ENCODE measurements around the gene SEMA6B.
"Not testable (repeated sequence)": the region's sequence is repeated elsewhere in the genome, so short reads cannot be mapped to it uniquely, and the experiment has no call there.

Gene SEMA6B

GRCh38 chr19:4547303-4548237 is 11.9 kb downstream of the SEMA6B start:
- DNase-seq (ENCODE audit: low spot score), result no peak

- no peak for DNase-seq (ENCODE audit: low spot score)
Observed at GRCh38 chr19:4543842-4544647, 15.4 kb downstream of the SEMA6B start.

- no peak for DNase-seq (ENCODE audit: low spot score)
Observed at GRCh38 chr19:4542896-4543841, 16.3 kb downstream of the SEMA6B start.

GRCh38 chr19:4541806-4542145 is 17.7 kb downstream of the SEMA6B start:
- not testable (repeated sequence) for DNase-seq (ENCODE audit: low spot score)

GRCh38 chr19:4541114-4541805 is 18.2 kb downstream of the SEMA6B start:
- no peak for DNase-seq (ENCODE audit: low spot score)

GRCh38 chr19:4539693-4540581 is 19.5 kb downstream of the SEMA6B start, which contains the start of gene LRG1:
Gene LRG1 (minus strand): TSS chr19:4540036. CDS start chr19:4540013, 23 bp downstream.
- no peak for DNase-seq (ENCODE audit: low spot score)

- DNase-seq (ENCODE audit: low spot score), result no peak
Observed at GRCh38 chr19:4539169-4539692, 20.3 kb downstream of the SEMA6B start.

GRCh38 chr19:4538601-4538954 is 20.9 kb downstream of the SEMA6B start:
- no peak for DNase-seq (ENCODE audit: low spot score)

- no peak for DNase-seq (ENCODE audit: low spot score)
Observed at GRCh38 chr19:4537953-4538600, 21.4 kb downstream of the SEMA6B start.

- no peak for DNase-seq (ENCODE audit: low spot score)
Observed at GRCh38 chr19:4536798-4537197, 22.7 kb downstream of the SEMA6B start.

- peak; percentile 56 for DNase-seq (ENCODE audit: low spot score)
Observed at GRCh38 chr19:4534836-4535658, 24.4 kb downstream of the SEMA6B start, which contains the start of gene PLIN5. Gene PLIN5 (minus strand): TSS chr19:4535224. CDS start chr19:4534074, 1,150 bp downstream.

- no peak for DNase-seq (ENCODE audit: low spot score)
Observed at GRCh38 chr19:4533835-4534424, 25.6 kb downstream of the SEMA6B start.

GRCh38 chr19:4533334-4533733 is 26.1 kb downstream of the SEMA6B start:
- DNase-seq (ENCODE audit: low spot score), result no peak

GRCh38 chr19:4531562-4532165 is 27.8 kb downstream of the SEMA6B start:
- DNase-seq (ENCODE audit: low spot score), result no peak

- DNase-seq (ENCODE audit: low spot score), result no peak
Observed at GRCh38 chr19:4529924-4530522, 29.5 kb downstream of the SEMA6B start.

GRCh38 chr19:4528843-4529242 is 30.6 kb downstream of the SEMA6B start:
- DNase-seq (ENCODE audit: low spot score), result no peak

- DNase-seq (ENCODE audit: low spot score), result not testable (repeated sequence)
Observed at GRCh38 chr19:4527377-4527776, 32.1 kb downstream of the SEMA6B start.

Measured in SW480 (cell line).